OCI-LY7 (cell line): ENCODE data around the gene MYO3A. TPM values are rescaled to one million over a fixed set of nuclear protein-coding genes. Genes with fewer than 3 reads are reported as not detected.

Experiments used
- BruUV-seq: library from RNA; stranded (reverse); fragments of 400-500 nt; replicated peaks from 2 replicates; lab custom pipeline; 2021; lab: Mats Ljungman, UMichigan
- CTCF ChIA-PET: fragments of 300-600 bp; sonication (Branson Sonifier 250); formaldehyde crosslinking; loops from one replicate; lab custom pipeline; 2022; ENCODE audit warnings: antibody characterized with exemption; ENCODE audit not compliant: unreplicated experiment; lab: Charles Lee
- POLR2A ChIA-PET: fragments of 300-600 bp; sonication (Branson Sonifier 250); formaldehyde crosslinking; loops from one replicate; lab custom pipeline; 2022; ENCODE audit warnings: antibody characterized with exemption; lab: Charles Lee
- DNase-seq: peaks from one replicate; pipeline ENCODE4 v3.0.0-alpha.2; 2015; ENCODE audit warnings: low spot score
- H2AFZ ChIP-seq: fragments of 200-600 bp; sonication (generic), shearing (Covaris generic); 2 replicates; pipeline ENCODE4 v1.6.1; 2014; ENCODE audit warnings: mild to moderate bottlenecking, antibody characterized with exemption, low read length, moderate library complexity
- H3K27ac ChIP-seq: fragments of 200-600 bp; sonication (generic); 2 replicates; pipeline ENCODE4 v1.5.1; 2014; ENCODE audit warnings: mixed run types, low read depth, mild to moderate bottlenecking, moderate library complexity, low read length, inconsistent platforms; ENCODE audit not compliant: poor library complexity, severe bottlenecking
- H3K36me3 ChIP-seq: fragments of 200-600 bp; sonication (generic); 2 replicates; pipeline ENCODE4 v1.6.1; 2014; ENCODE audit warnings: mild to moderate bottlenecking, antibody characterized with exemption, low read length, moderate library complexity, mixed read lengths; ENCODE audit not compliant: insufficient read depth
- H3K4me1 ChIP-seq: fragments of 200-600 bp; sonication (generic); 2 replicates; pipeline ENCODE4 v1.5.1; 2014; ENCODE audit warnings: mild to moderate bottlenecking, low read length; ENCODE audit not compliant: insufficient read depth, poor library complexity, severe bottlenecking
- H3K4me2 ChIP-seq: fragments of 200-600 bp; sonication (generic); 2 replicates; pipeline ENCODE4 v1.6.1; 2014; ENCODE audit warnings: mild to moderate bottlenecking, low read length
- H3K4me3 ChIP-seq: fragments of 200-600 bp; sonication (generic); 2 replicates; pipeline ENCODE4 v1.5.1; 2014; ENCODE audit warnings: mild to moderate bottlenecking, low read depth, low read length; ENCODE audit not compliant: poor library complexity, severe bottlenecking
- H3K79me2 ChIP-seq: fragments of 200-600 bp; sonication (generic); 2 replicates; pipeline ENCODE4 v1.6.1; 2016; ENCODE audit warnings: low read depth, mild to moderate bottlenecking, low read length, moderate library complexity, mixed read lengths; ENCODE audit not compliant: insufficient read depth
- H3K9me2 ChIP-seq: fragments of 200-600 bp; sonication (generic); 2 replicates; pipeline ENCODE4 v1.6.1; 2016; ENCODE audit warnings: mild to moderate bottlenecking, low read length, mixed read lengths; ENCODE audit not compliant: insufficient read depth
- H3K9me3 ChIP-seq: fragments of 200-600 bp; sonication (generic); 2 replicates; pipeline ENCODE4 v1.6.1; 2014; ENCODE audit warnings: mild to moderate bottlenecking, mixed run types, low read length, mixed read lengths
- H4K20me1 ChIP-seq: fragments of 200-600 bp; sonication (generic); 2 replicates; pipeline ENCODE4 v1.6.1; 2014; ENCODE audit warnings: mild to moderate bottlenecking, antibody characterized with exemption, low read length, moderate library complexity, mixed read lengths; ENCODE audit not compliant: insufficient read depth
- CTCF ChIP-seq: fragments of 200-600 bp; sonication (generic); conservative IDR thresholded peaks from 2 replicates; pipeline ENCODE4 v1.5.1; 2014; ENCODE audit warnings: mild to moderate bottlenecking, antibody characterized with exemption, low read length, moderate library complexity, mixed read lengths
- EZH2phosphoT487 ChIP-seq: fragments of 200-600 bp; sonication (generic); IDR thresholded peaks from 2 replicates; pipeline ENCODE4 v1.6.1; 2018; ENCODE audit warnings: low read depth, borderline replicate concordance, mild to moderate bottlenecking, mixed run types, antibody characterized with exemption, low read length, moderate library complexity, mixed read lengths
- intact Hi-C: fragments of 100-400 bp; cut with micrococcal nuclease; formaldehyde crosslinking; loops from one replicate; pipeline ENCODE4 v1.10.0; 2022; ENCODE audit not compliant: unreplicated experiment
- total RNA-seq, 2 experiments: library from RNA; depleted of rRNA in 1 of 2; stranded (reverse); fragments of >200 nt in 1 of 2; shearing (Covaris generic) in 1 of 2; gene quantifications; 2 replicates each; pipeline ENCODE4 v1.2.3, GENCODE V29; 2014 to 2022

MYO3A gene
- total RNA-seq, 2 experiments from 2014 or later, result not detected

DNA sequence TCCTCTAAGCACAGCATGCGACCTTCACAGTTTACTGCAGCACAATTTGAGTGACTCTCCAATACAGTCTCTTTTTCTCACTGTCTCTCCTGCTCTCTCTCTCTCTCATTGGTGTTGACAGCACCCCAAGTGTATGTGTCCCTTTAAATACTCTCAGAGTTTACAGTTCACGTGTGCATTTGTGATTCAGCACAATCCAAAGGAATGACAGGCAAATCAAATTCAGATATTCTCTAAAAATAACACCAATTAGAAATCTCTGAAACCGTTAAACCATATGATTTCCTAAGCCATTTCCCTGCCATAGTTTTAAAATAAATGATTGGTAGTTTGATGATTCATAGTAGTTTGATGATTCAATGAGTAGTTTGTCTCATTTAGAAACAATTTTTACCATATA lies 178.5 kb downstream of the MYO3A start:
- CTCF ChIA-PET, result no interaction called here
- Histone ChIP-seq H3K4me3 (no peak overlapping the region), H3K79me2 (no peaks in the 10 kb centered on the region), H3K27ac (no peak overlapping the region), H3K9me3 (no peaks in the 10 kb centered on the region), H3K9me2 (no peaks in the 10 kb centered on the region), H2AFZ (no peak overlapping the region), H3K36me3 (no peaks in the 10 kb centered on the region), H3K4me1 (no peaks in the 10 kb centered on the region), H4K20me1 (no peaks in the 10 kb centered on the region), H3K4me2 (no peak overlapping the region)
- POLR2A ChIA-PET, result no interaction called here
- no peak for DNase-seq
- TF ChIP-seq CTCF, result no peak
- no peak for TF ChIP-seq EZH2phosphoT487
- no TSS peak for BruUV-seq
- intact Hi-C loops, result no loop called here

DNA sequence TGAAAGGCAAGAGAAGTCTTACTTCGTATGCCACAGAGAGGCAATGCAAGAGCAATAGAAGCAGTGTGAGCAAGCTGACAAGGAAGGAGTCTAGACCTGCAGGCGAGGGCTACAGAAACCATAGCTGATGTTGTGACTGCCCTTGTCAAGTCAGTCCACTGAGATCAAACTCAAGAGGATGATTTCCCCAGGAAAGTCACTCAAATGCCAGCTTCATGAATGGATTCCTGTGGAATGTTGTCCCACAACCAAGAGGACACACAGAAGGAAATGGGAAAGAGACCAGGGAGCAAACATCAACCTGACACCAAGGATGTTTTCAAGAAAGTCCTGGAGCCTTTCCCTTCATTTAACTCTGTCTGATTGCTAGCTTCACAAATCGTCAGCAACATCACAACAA lies 204.6 kb downstream of the MYO3A start:
- intact Hi-C loops, result no loop called here
- Histone ChIP-seq H2AFZ (no peak overlapping the region), H4K20me1 (no peaks in the 10 kb centered on the region), H3K79me2 (no peaks in the 10 kb centered on the region), H3K36me3 (no peaks in the 10 kb centered on the region), H3K9me2 (no peaks in the 10 kb centered on the region), H3K4me1 (no peaks in the 10 kb centered on the region), H3K27ac (no peak overlapping the region), H3K4me2 (no peak overlapping the region), H3K4me3 (no peak overlapping the region), H3K9me3 (peaks cover 6% of the 10 kb centered on the region; the same call in 1 of the 2 replicates)
- no peak for DNase-seq
- TF ChIP-seq CTCF (no peak), EZH2phosphoT487 (no peak)
- CTCF ChIA-PET, result no interaction called here
- BruUV-seq, result no TSS peak
- POLR2A ChIA-PET, result interaction anchor here (0.5 to 1.5 kb wide), 3 partner anchors 18 to 1647 kb away, joined by 3 to 7 read pairs (median 4); no protein-coding TSS in a partner anchor

- Histone ChIP-seq H3K4me1 (peaks cover 43% of the 10 kb centered on the region), H3K9me2 (no peaks in the 10 kb centered on the region), H3K4me3 (peak overlapping the region; percentile 46), H3K36me3 (no peaks in the 10 kb centered on the region; the same call in 1 of the 2 replicates), H2AFZ (peak overlapping the region; percentile 87), H3K79me2 (no peaks in the 10 kb centered on the region), H4K20me1 (no peaks in the 10 kb centered on the region), H3K27ac (peak overlapping the region; percentile 79), H3K4me2 (peak overlapping the region; percentile 63), H3K9me3 (0 out of 2 replicates have a peak, but pooled peaks cover 10% of the 10 kb centered on the region)
- intact Hi-C loops, result no loop called here
- DNase-seq, result peak; percentile 85
- TF ChIP-seq EZH2phosphoT487 (no peak), CTCF (no peak)
- ChIA-PET CTCF (no interaction called here), POLR2A (interaction anchor here (0.7 to 2.8 kb wide), 8 partner anchors 10 to 398 kb away, joined by 3 to 12 read pairs (median 4); no protein-coding TSS in a partner anchor)
- no TSS peak for BruUV-seq
These were observed 222.0 kb downstream of the MYO3A start for GRCh38 chr10:26156019-26156418.
